Measurements from ENCODE around the gene KRTAP5-4.

Gene KRTAP5-4

DNA sequence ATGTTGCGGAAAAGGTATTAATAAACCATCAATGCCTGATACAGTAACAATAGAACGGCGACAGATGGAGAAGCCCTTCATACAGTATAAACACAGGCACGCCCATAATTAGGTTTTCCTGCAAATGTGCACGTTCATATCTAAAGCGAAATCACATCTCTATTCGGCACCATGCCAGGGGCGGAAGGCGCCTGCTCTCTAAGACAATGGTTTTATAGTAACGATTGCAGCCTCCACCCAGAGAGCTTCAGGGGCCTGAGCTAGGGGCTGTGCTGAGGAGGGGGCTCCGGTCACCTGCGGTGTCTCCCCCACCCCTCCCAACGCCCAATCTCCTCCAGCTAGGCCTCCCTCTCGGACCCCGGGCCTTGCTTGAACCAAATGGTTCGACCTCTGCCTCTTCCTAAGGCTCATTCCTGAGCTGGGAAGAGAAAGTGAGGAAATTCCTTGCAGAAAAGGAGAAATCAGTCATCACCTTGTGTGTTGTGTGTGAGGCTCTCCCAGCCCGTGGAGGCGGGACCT, 17.2 kb upstream of the KRTAP5-4 start:
- TF ChIP-seq CTCF (IDR thresholded peaks at IDR 0.05) (no peak), ZFX (IDR thresholded peaks at IDR 0.05; ENCODE audit: borderline replicate concordance) (no peak)
- no peak overlapping the region for H3K27ac ChIP-seq

- no peak for TF ChIP-seq ZFX (IDR thresholded peaks at IDR 0.05; ENCODE audit: borderline replicate concordance)
- no peak for TF ChIP-seq CTCF (IDR thresholded peaks at IDR 0.05)
- no peak overlapping the region for H3K27ac ChIP-seq
Observed at GRCh38 chr11:1638344-1638743, 16.4 kb upstream of the KRTAP5-4 start.

GRCh38 chr11:1637628-1638027, 15.7 kb upstream of the KRTAP5-4 start:
- no peak for TF ChIP-seq CTCF (IDR thresholded peaks at IDR 0.05)
- no peak for TF ChIP-seq ZFX (IDR thresholded peaks at IDR 0.05; ENCODE audit: borderline replicate concordance)

DNA sequence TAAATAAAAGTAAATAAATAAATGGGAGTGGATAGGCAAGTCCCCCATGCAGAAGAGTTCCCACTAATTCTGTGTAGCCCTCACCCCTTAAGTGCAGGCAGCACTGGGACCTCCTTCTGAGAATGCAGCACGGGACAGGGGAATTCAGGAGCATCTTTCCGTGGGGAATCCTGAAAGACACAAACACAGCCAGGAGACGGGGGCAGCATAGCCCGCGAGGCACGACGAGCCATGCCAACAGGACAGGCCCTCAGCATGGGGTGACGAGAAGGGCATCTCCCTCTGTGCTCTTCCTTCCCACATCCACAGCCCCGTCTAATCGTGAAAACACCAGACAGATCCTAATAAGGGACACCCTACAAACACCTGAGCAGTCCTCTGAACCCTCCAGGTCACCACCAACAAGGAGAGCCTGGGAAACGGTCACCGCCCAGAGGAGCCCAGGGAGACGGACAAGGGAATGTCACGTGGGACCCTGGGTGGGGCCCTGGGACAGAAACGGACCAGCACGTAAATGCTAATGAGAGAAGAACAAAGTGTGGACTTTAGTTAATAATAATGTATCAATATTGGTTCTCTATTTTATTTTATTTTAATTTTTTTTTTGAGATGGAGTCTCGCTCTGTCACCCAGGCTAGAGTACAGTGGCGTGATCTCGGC, 14.5 kb upstream of the KRTAP5-4 start:
- no peak overlapping the region for H3K27ac ChIP-seq
- TF ChIP-seq ZFX (IDR thresholded peaks at IDR 0.05; ENCODE audit: borderline replicate concordance) (no peak), CTCF (IDR thresholded peaks at IDR 0.05) (no peak)

More at GRCh38 chr11:1637628-1638027, 15.7 kb upstream of the KRTAP5-4 start:
- H3K27ac ChIP-seq = no peak overlapping the region

DNA sequence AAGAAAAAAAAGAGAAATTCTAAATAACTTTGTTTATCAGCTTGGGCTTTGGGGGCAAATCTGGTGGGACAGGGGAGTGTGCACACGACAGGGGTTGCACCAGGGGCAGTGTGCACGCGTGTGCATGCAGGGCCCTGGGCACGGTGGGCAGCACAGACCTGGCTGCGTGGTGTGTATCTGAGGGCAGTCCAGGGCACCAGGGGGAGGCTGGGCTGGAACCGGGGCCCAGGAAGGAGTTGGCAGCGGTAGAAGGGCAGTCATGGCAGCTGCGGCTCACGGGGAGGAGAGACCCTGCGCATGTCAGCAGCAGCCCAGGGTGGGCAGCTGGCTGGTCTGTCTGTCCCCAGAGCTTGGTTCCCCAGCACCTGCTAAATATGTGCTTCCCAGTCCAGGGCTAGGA, 11.9 kb upstream of the KRTAP5-4 start:
- TF ChIP-seq CTCF (IDR thresholded peaks at IDR 0.05) = no peak
- no peak for TF ChIP-seq ZFX (IDR thresholded peaks at IDR 0.05; ENCODE audit: borderline replicate concordance)
- H3K27ac ChIP-seq = no peak overlapping the region

GRCh38 chr11:1632053-1632714, 10.2 kb upstream of the KRTAP5-4 start:
- TF ChIP-seq CTCF (IDR thresholded peaks at IDR 0.05) (no peak), ZFX (IDR thresholded peaks at IDR 0.05; ENCODE audit: borderline replicate concordance) (no peak)
- H3K27ac ChIP-seq = no peak overlapping the region

GRCh38 chr11:1631066-1631568, 9.2 kb upstream of the KRTAP5-4 start:
- TF ChIP-seq CTCF (IDR thresholded peaks at IDR 0.05) = no peak
- TF ChIP-seq ZFX (IDR thresholded peaks at IDR 0.05; ENCODE audit: borderline replicate concordance) = no peak
- no peak overlapping the region for H3K27ac ChIP-seq
